Subcutaneous adipose tissue (tissue), 4 donors: ENCODE data around the gene HBQ1. TPM values are rescaled to one million over a fixed set of nuclear protein-coding genes. Genes with fewer than 3 reads are reported as not detected.

Source experiments
- total RNA-seq, 4 donors: library from RNA; depleted of rRNA; stranded (reverse); fragments of >200 nt; gene quantifications; one replicate each; pipeline ENCODE4 v1.1.0, GENCODE V29; 2016
- TF ChIP-seq, protein P1 (sequence below): fragments of 450-650 bp; IDR thresholded peaks from one replicate; pipeline ENCODE4 v1.5.1; 2016; ENCODE audit warnings: low read depth, mild to moderate bottlenecking, control low read depth, antibody characterized with exemption, moderate library complexity

The HBQ1 gene
- total RNA-seq, 4 donors from 2014 or later, result not detected

DNA sequence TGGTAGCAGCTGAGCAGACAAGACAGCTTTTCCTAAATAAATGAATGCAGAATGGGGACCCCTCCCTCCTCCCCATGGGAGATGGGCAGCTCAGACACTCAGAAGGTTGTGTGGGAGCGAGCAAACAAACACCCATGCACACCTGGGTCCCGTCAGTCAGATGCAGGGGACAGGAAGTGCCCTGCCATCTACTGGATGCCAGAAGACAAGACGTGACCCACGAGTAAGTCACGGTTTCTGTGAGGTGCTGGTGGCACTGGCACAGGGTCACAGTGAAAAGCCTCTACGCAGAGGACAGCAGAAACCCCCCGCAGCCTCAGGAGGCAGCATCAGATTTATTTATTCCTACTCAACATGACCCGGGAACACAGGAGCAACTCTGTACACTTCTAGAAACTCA is 8.4 kb downstream of the HBQ1 start:
- TF ChIP-seq, protein P1, sequence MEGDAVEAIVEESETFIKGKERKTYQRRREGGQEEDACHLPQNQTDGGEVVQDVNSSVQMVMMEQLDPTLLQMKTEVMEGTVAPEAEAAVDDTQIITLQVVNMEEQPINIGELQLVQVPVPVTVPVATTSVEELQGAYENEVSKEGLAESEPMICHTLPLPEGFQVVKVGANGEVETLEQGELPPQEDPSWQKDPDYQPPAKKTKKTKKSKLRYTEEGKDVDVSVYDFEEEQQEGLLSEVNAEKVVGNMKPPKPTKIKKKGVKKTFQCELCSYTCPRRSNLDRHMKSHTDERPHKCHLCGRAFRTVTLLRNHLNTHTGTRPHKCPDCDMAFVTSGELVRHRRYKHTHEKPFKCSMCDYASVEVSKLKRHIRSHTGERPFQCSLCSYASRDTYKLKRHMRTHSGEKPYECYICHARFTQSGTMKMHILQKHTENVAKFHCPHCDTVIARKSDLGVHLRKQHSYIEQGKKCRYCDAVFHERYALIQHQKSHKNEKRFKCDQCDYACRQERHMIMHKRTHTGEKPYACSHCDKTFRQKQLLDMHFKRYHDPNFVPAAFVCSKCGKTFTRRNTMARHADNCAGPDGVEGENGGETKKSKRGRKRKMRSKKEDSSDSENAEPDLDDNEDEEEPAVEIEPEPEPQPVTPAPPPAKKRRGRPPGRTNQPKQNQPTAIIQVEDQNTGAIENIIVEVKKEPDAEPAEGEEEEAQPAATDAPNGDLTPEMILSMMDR, result no peak

DNA sequence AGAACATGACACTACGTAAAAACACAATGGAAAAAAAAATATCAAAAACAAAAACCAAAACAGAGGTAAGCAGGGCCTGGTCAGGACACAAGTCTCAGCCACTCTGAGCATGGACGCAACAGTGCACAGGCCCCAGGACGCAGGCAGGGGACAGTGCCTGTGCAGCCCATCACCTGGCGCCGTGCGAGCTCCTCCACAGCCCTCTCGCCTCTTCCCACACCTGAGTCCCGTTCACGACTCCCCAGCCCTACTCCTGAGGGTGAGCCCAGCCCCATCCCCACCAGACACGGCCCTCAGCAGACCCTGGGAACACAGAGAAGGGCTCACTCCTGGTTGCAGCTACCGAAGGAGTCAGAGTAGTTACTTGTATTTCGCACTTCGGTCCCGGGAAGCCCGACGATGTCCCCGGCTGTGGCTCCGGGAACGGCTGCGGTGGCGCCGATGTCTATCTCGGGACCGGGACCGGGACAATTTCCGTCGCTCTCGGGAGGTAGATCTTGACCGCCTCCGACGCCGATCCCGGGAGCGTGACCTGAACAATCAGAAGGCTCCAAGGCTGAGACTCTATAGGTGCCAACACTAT is 9.4 kb downstream of the HBQ1 start:
- TF ChIP-seq, protein P1, result no peak

DNA sequence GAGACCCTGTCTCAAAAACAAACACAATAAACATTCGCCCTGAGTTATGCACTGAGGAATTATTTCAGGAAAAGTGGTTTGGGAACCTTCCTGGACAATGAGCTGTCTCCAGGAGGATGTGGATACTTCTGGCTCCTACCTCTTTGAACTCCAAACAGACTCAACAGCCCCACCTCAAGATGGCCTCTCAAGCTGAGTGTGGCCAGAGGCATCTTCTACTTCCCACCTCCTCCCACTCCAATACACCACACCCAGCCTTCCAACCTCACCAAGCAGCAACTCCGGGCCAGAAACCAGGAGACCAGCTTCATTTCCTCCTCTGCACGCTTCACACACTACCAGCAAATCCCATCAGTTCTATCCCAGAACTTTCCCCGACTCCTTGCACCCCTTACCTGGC is 11.6 kb downstream of the HBQ1 start:
- TF ChIP-seq, protein P1, result no peak

DNA sequence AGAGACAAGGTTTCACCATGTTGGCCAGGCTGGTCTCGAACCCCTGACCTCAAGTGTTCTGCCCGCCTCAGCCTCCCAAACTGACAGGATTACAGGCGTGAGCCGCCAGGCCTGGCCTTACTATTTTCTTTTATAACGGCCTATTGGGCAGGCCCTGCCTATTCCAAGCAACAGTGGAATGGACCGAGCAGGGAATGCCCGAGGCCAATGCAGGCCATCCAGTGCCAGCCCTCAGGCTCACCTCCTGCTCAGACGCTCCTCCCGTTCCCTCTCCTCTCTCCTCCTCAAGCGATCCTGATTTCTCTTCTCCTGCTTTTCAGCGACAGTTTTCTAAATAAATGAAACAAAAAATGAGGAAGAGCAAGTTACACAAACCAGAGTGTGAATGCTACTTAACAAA is 12.4 kb downstream of the HBQ1 start:
- TF ChIP-seq, protein P1, result no peak

DNA sequence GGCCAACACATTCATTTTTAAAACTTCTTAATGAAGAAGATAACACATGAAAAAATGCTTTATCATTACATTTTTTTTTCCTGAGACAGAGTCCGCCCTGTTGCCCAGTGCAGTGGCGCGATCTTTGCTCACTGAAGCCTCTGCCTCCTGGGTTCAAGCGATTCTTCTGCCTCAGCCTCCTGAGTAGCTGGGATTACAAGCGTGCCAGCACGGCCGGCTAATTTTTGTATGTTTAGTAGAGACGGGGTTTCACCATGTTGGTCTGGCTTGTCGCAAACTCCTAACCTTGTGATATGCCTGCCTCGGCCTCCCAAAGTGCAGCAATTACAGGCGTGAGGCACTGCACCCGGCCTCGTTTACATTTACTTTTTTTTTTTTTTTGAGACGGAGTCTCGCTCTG is 13.2 kb downstream of the HBQ1 start:
- TF ChIP-seq, protein P1, result no peak

DNA sequence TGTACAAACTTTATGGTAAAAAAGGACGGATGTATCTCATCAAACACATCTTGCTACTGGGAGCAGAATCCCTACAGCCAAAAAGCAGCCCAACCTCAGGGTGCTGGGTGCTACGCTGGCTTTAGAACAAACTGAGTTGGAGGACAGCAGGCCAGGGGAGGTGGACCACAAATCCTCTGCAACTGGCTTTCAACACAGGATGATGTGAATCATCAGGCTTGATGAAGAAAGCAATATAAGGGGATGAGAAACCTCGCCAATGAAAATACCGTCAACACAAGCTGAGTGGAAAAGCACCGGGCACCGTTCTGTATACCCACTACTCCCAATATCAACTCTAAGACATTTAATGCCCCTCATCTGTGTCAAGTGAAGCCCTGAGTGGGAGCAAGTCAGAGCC is 14.3 kb downstream of the HBQ1 start:
- TF ChIP-seq, protein P1, result no peak

DNA sequence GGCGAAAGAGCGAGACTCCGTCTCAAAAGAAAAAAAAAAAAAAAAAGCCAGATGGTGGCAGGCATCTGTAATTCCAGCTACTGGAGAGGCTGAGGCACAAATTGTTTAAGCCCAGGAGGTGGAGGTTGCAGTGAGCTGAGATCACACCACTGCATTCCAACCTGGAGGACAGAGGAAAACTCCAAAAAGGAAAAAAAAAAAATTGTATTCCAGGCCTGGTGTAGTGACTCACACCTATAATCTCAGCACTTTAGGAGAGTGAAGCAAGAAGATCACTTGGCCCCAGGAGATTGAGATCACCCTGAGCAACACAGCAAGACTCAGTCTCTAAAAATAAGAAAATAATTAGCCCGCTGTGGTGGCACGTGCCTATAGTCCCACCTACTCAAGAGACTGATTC is 20.1 kb downstream of the HBQ1 start:
- TF ChIP-seq, protein P1, result no peak

DNA sequence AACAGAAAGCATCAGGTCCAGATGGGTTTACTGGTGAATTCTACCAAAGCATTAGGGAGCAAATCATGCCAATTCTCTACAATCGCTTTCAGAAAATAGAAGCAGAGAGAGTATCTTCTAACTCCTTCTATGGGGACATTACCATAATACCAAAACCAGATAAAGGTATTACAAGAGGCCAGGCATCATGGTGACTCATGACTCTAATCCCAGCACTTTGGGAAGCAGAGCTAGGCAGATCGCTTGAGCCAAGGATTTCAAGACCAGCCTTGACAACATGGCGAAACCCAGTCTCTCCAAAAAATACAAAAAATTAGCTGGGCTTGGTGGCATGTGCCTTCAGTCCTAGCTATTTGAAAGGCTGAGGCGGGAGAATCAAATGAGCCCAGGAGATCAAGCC is 23.0 kb downstream of the HBQ1 start:
- TF ChIP-seq, protein P1, result no peak
